PFSK-1 (cell line): ENCODE data around the gene ZNF557.

Source experiments
- POLR2AphosphoS5 ChIP-seq: IDR thresholded peaks from 2 replicates; pipeline ENCODE4 v1.6.1; 2012; ENCODE audit warnings: low read depth, mild to moderate bottlenecking, control low read depth, low read length, moderate library complexity
- REST ChIP-seq, 2 experiments: IDR thresholded peaks; 2 replicates each; pipeline versions ENCODE4 v1.6.1 to v1.8.0; 2011 to 2012; ENCODE audit warnings: low read depth in 2 of 2, low read length in 2 of 2, control low read depth in 1 of 2, inconsistent platforms in 1 of 2, mild to moderate bottlenecking in 1 of 2, moderate library complexity in 1 of 2; ENCODE audit not compliant: insufficient read depth in 1 of 2
- SIN3A ChIP-seq: IDR thresholded peaks from 2 replicates; pipeline ENCODE4 v1.6.1; 2012; ENCODE audit warnings: mild to moderate bottlenecking, low read length, moderate library complexity, borderline replicate concordance; ENCODE audit not compliant: insufficient read depth
- TAF1 ChIP-seq: IDR thresholded peaks from 2 replicates; pipeline ENCODE4 v1.6.1; 2012; ENCODE audit warnings: low read length, control low read depth, borderline replicate concordance; ENCODE audit not compliant: insufficient read depth

GRCh38 chr19:7063339-7063738 is 6.2 kb upstream of the ZNF557 start:
- no peak for TF ChIP-seq REST (IDR thresholded peaks at IDR 0.05; ENCODE audit: insufficient read depth in 1 of 2, low read depth in 2 of 2, low read length in 2 of 2)
- TF ChIP-seq POLR2AphosphoS5, result no peak
- no peak for TF ChIP-seq TAF1
- no peak for TF ChIP-seq SIN3A
